Measurements from ENCODE around the gene INHBB.
A peak's percentile ranks its signal among the peaks of the same experiment; 100 is the strongest.

INHBB gene

DNA sequence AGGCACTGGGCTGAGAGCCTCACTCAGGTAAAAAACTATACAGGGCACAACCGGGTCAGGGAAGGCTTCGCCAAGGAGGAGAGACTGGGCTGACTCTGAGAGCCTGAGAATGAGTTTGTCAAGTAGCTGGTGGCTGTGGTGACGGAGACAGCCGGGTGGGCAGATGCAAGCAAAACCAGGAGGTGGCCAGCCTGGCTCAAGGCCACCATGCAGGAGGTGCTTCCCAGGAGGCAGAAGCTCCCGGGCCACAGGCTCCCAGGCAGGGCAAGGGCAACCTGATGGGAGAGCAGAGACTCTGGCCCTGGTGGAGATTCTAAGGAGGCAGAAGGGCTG lies 2.9 kb upstream of the INHBB start:
- DNase-seq (ENCODE audit: low read depth), result no peak

DNA sequence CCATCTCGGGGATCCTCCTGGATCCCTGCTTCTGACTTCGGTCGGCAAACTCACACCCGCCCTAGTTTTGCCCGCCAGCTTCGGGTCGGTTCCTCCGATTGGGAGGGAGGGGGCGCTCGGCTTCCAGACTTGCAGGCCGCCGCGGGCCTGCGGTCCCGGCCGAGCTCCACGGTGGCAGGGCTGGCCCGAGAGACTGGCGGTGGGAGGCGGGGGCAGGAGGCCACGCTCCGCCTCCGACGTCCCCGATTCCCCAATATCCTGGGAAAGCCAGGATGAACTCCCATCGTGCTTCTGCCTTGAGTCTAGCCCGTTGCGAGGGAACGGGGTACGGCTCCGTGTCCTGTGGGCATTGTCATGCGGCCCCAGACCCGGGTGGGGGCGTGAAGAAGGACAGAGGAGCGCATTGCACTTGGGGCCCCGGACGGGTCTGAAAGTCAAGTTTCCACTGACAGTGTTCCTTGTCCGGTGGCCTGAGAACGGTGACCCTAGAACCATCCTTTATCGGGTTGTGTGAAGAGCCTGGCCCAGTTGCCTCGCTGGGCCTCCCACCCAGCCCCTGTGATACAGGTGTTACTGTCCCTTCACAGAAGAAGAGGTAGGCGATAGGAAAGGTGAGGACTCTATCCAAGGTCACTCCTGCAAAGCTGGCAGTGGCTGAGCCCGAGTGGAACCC lies 2.4 kb upstream of the INHBB start:
- DNase-seq (ENCODE audit: low read depth), result peak; percentile 19

DNA sequence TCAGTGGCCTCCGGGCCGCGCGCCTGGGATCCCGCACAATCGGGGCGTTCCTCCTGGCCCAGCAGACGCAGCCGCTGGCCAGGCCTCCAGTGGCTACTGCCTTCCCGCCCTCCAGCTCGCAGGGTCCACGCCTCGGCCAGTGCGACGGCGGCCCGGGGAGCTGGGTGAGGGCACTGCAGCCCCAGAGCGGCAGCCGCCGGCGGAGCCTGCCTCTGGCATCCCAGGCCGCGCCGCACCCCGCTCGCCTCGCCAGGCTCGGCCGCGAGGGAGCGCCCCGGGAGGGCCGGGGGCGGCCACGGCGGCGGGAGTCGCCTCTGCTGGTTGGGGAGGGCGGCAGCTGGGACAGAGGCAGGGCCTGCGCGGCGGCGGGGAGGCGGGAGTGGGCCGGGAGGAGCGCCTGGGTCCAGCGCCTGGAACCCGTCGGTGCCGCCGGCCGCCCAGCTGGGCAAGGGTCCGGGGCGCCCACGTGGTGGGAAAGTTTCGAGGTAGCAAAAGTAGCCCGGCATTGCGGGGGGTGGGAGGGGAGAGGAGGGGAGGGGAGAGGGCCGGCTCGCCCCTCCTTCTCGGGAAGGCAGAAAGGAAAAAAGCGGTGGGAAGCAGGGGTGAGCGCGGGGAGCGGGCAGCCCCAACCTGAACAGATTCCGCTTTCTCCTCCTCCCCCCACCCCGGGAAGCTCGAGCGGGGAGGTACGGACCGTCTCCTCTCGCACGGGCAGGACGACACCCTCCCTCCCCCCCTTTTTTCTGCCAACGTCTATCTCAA lies 1.5 kb upstream of the INHBB start:
- no peak for DNase-seq (ENCODE audit: low read depth)

DNA sequence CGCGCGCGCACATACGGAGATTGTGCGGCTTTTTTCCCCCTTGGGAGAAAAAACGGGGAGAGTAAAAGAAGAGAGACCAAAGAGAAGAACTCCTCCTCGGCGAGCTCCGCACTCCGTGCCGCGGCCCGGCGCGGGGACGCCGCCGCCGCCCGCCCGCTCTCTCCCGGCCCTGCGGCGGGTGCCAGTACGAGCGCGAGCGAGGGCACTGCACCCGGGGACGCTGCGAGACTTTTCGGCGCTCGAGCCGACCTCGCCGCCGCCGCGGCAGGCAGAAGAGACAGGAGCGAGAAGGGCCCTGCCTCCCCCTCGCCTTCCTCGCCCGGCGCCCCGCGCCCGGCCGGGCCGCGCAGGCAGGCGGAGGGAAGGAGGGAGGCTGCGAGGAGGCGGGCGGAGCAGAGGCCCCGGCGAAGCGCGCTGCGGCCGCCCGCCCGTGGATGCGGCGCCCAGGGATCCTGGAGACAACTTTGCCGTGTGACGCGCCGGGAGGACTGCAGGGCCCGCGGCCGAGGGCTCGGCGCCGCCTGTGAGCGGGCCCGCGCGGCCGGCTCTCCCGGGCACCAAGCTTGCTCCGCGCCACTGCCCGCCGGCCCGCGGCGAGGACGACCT lies 857 bp upstream of the INHBB start:
- DNase-seq (ENCODE audit: low read depth), result no peak

DNA sequence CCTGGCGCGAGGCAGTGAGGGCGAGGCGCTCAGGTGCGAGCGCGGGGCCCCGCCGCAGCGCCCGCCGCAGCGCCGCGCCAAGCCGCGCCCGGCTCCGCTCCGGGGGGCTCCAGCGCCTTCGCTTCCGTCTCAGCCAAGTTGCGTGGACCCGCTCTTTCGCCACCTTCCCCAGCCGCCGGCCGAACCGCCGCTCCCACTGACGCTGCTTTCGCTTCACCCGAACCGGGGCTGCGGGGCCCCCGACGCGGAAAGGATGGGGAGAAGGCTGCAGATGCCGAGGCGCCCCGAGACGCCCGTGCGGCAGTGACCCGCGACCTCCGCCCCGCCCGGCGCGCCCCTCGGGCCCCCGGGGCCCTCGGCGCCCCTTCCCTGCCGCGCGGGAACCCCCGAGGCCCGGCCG lies 328 bp upstream of the INHBB start:
- DNase-seq (ENCODE audit: low read depth), result no peak

DNA sequence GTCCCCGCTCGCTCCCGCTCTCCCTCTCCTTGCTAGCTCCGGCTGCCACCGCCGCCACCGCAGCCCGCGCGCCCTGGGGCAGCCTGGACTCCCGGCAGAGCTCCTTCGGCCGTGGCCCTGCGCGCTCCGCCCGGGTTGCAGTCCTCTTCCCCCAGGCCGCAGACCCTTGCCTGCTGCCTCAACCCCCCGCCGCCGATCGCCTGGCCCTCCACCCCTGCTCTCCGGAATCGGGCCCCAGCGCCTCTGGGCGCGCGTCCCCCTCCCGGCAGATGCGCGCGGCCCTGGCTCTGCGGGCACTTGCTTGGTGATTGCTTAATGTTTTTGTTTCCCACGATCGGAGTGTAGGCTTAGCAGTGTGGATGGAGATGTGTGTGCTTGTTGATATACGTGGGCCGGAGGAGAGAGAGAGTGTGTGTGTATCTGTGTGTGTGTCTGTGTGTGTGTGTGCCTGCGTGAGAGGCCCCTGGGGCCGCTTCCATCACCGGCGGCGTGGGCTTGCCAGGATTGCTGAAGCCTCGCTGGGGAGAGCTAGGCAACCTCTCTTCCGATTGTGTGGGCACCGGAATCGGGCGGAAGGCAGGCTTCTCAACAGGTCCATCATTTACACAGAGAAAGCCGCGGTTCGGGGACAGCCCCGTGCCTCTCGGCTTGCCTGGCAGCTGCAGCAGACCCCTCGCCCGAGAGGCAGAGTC lies 877 bp downstream of the INHBB start:
- no peak for DNase-seq (ENCODE audit: low read depth)

DNA sequence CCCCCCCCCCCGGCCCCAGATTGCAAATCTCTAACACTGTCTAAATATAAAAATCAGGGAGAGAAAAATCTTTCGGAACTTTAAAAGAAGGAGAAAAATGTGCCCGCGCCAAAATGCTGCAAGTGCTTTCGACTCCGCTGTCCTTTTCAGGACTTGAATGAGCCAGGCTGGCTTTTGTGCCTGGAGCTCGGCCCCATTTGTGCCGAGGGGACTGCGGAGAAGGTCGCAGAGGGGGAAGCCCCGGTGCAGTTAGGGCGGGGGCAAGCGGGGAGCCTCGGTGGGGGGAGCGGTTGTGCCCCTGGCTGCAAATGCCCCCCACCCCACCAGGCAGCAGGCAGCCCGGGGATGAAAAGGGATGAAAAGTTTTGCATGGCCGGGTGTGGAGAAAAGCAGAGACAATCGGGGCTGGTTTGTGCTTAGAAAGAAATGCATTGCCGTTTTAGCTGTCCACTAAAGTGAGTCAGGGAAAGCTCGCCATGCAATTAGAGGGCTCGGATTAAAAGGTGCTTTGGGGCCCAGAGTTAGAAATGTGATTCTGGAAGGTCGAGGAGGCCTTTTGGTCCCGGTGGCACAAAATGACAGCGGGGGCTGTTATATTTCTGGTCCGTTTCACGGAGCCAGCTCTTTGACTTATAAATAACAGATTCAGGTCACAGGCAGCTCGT lies 1.6 kb downstream of the INHBB start:
- DNase-seq (ENCODE audit: low read depth), result no peak

DNA sequence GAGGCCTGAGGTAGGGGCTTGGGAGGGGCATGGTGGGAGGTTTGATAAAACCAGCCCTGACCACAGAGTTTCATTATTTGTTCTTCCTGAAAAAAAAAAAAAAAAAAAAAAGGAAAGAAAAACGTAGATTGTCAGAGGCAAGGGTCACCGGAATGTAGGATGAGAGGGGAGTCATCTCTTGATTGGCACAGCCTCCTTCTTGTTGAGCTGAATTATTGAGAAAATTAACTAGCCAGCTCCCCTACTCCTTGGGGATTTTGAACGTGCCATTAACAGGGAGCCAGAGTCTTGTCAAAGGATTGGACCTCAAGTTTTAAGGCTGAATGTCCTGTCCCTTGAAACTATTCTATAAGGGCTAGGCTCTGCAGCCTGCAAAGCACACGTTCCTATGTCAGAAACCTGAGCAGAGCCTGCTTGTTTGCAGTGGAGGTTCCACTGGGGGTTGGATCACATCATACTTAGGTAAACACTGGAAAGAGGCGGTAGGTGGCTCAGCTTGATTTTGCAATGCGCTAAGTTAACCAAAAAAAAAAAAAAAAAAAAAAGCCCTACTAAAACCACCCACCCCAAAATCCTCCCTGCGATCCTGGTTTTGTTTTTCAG lies 2.3 kb downstream of the INHBB start:
- no peak for DNase-seq (ENCODE audit: low read depth)

DNA sequence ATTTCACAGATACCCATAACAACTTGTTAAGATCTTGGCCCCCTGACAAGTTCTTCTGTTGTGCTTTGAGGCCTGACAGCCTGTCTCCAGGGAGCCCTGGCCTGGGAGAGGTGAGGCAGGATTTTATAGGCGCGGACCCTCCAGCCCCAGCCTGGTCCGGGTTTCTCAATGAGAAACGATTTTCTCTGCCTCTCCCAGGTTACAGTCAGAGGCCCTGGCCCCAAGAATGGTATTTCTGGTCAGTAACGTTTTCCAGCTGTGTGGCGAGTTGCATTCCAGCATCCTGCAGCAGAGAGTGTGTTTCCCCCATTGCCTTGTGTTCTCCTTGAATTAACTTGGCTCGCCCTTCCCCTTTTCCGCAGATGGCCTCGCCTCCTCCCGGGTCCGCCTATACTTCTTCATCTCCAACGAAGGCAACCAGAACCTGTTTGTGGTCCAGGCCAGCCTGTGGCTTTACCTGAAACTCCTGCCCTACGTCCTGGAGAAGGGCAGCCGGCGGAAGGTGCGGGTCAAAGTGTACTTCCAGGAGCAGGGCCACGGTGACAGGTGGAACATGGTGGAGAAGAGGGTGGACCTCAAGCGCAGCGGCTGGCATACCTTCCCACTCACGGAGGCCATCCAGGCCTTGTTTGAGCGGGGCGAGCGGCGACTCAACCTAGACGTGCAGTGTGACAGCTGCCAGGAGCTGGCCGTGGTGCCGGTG lies 3.0 kb downstream of the INHBB start:
- DNase-seq (ENCODE audit: low read depth), result no peak

DNA sequence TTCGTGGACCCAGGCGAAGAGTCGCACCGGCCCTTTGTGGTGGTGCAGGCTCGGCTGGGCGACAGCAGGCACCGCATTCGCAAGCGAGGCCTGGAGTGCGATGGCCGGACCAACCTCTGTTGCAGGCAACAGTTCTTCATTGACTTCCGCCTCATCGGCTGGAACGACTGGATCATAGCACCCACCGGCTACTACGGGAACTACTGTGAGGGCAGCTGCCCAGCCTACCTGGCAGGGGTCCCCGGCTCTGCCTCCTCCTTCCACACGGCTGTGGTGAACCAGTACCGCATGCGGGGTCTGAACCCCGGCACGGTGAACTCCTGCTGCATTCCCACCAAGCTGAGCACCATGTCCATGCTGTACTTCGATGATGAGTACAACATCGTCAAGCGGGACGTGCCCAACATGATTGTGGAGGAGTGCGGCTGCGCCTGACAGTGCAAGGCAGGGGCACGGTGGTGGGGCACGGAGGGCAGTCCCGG lies 3.5 kb downstream of the INHBB start:
- no peak for DNase-seq (ENCODE audit: low read depth)

DNA sequence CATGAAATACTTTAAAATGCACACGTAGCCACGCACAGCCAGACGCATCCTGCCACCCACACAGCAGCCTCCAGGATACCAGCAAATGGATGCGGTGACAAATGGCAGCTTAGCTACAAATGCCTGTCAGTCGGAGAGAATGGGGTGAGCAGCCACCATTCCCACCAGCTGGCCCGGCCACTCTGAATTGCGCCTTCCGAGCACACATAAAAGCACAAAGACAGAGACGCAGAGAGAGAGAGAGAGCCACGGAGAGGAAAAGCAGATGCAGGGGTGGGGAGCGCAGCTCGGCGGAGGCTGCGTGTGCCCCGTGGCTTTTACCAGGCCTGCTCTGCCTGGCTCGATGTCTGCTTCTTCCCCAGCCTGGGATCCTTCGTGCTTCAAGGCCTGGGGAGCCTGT lies 4.1 kb downstream of the INHBB start:
- no peak for DNase-seq (ENCODE audit: low read depth)

DNA sequence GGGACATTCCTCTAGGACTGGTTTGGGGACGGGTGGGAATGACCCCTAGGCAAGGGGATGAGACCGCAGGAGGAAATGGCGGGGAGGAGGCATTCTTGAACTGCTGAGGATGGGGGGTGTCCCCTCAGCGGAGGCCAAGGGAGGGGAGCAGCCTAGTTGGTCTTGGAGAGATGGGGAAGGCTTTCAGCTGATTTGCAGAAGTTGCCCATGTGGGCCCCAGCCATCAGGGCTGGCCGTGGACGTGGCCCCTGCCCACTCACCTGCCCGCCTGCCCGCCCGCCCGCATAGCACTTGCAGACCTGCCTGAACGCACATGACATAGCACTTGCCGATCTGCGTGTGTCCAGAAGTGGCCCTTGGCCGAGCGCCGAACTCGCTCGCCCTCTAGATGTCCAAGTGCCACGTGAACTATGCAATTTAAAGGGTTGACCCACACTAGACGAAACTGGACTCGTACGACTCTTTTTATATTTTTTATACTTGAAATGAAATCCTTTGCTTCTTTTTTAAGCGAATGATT lies 4.9 kb downstream of the INHBB start:
- no peak for DNase-seq (ENCODE audit: low read depth)

DNA sequence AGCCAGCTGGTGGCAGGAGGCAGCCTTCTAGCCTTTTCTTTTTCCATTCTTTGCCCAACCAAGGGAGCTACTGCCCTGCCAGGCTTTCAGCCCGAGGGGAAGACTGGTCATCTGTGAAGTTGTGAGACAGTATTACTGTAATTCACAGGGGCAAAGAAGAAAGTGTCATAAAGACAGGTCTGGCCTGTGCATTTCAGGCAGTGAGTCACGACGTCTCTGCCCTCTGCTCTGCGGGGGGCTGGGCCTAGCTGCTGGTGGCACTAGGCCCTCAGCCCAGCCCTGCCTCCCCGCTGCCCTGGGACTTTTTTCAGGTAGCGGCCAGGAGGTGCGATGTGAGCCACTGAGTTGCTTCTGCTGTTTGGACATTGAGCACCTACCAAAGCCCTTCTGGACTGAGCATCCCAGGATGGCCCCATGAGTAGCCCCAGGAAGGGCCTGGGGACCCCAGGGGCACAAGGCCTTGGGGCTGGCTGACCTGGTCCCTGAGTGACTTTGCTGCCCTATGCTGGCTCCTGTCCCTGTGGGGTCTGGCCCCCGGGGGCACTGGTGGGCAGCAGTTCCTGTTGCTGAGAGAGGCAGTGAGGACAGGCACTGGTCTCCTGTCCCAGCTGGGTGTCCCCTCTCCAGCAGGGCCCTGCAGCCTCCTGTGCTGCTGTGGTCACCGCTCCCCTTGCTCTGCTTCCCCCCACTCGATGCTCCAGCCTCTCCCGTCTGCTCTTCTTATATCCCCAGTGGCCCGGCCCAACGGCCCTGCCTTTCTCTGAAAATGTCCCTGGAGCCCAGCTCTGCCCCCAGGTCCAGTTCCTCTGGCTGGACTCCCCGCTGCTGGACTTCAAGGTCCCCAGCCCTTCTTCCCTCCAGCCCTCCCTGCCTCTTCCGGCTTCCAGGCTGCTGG lies 7.0 kb downstream of the INHBB start:
- DNase-seq (ENCODE audit: low read depth), result no peak

DNA sequence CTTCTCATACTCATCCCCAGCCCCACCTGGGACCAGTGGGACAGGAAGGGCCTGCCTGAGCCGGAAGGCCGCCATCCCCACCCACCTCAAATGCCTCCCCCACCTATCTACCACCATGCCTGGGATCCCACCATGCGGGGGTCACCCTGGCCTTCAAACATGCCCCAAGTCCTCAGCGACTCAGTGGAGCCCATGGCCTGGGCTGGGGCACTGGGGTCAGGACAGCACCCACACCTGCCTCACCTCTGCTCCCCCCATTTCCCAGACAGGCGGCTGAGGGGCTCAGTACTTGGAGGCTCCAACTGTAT lies 7.6 kb downstream of the INHBB start:
- no peak for DNase-seq (ENCODE audit: low read depth)

DNA sequence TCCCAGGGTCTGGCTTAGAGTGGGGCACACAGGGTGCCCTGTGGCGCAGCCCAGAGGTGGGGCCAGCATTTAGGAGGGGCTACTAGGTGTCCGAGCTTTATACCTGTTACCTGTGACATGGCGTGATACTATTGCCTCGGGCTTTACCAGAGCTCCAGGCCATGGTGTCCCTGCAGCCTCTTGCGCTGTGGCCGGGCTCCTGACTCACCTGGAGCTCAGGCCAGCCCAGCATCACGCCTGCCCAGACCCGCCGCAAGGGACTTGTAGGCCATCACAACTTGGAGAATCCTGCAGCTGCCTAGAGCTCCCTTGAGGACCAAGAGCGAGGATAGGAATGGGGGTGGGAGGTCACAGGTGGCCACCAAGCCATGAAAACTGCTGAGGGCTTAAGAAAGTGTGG lies 8.0 kb downstream of the INHBB start:
- DNase-seq (ENCODE audit: low read depth), result no peak

DNA sequence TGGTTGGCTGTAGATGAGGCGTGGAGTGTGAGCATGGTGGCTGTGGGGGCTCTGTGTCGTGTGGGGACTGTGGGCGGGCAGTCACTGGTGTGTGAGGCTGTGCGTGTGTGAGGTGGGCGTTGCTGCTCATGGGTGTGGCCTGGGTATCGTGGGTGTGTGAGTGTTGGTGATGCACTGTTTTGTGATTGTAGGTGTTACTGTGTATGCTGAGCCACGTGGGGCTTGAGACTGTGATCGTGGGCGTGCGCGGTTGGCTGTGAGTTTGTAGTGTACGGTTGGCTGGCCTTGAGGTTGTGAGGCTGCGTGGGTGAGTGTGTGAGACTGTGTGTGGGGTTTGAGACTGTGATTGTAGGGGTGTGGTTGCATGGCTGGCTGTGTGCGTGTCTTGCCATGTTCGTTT lies 8.5 kb downstream of the INHBB start:
- DNase-seq (ENCODE audit: low read depth), result no peak

DNA sequence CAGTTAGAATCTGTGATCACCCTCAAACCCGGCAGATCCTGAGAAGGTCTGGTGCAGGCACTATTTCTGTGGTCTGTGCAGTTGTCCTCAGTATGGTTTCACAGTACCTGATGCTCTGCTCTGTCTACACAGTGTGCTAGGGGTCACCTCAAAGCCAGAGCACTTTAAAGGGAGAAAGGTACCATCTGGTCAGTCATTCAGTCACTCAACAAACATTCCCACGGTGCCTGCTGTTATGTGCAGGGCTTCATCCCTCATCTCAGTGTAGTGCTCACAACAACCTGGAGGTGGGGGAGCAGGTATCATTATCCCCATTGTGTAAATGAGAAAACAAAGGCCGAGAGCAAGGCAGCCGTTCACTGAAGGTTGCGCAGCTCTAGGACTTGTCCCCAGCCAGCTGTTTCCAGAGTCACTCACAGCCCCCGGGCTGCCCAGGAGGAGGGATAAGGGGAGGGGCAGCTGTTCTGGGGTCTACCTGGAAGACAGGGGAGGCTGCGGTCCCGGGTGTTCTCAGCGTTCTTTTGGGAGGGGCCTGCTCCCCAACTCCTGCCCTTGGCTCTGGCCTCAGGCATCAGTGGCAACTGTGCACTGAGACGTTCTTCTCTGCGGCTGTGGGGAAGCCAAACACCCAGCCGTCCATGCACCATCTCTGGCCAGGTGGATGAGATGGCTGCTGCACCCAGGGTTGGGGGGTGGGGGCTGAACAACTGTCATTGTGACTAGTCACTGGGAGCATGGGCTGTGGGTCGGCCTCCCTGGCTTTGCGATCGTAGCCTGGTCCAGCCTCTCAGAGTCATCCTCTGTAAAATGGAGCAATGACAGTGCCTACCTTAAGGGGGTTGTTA lies 9.2 kb downstream of the INHBB start:
- DNase-seq (ENCODE audit: low read depth), result no peak

DNA sequence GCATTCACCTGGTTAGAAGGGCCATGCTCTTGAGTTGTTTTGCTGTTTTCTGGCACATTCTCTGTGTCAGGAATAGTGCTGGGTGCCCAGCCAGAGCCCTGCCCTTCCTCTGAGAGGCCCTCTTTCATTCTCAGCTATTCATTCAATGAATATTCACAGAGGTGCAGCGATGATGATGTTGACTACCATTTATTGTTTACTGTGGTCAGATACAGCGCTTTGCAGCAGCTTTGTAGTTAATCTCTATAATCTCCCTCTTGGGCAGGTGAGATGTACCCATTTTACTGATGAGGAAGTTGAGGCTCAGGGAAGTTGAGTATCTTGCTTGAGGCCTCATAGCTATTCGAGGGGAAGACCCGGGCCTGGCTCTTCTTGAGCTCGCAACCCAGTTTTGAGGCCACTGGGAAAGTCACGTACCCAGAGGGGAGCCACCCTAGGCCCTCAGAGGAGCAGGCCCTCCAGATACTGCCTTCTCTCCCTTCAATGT lies 9.9 kb downstream of the INHBB start:
- DNase-seq (ENCODE audit: low read depth), result no peak

DNA sequence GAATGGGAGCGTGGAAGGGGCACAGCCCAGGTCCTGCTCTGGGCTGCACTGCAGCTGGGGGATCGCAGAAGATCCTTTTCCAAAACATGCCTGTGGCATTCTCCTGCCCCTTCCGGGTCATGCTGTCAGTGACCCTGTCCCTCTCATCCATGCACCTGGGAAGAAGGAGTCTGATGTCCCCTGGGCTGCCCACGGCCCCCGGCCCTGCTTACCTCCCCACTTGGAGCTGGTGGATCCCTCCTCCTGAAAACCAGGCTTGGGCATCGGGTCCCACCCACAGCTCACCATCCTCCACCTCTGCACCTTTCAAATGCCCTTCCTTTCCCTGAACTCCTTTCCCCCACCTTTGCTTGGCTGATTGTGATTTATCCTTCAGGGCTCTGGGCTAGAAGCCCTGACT lies 11.8 kb downstream of the INHBB start:
- no peak for DNase-seq (ENCODE audit: low read depth)

All from stimulated activated CD8-positive, alpha-beta memory T cell treated with anti-CD3 and anti-CD28 coated beads, Interleukin-12 subunit alpha, Interleukin-12 subunit beta, amount 100 ng/mL, for 4 hours (primary cell).